Measurements from ENCODE around the gene PJVK.
"Not testable (repeated sequence)": the region's sequence is repeated elsewhere in the genome, so short reads cannot be mapped to it uniquely, and the experiment has no call there.

The PJVK gene

DNA sequence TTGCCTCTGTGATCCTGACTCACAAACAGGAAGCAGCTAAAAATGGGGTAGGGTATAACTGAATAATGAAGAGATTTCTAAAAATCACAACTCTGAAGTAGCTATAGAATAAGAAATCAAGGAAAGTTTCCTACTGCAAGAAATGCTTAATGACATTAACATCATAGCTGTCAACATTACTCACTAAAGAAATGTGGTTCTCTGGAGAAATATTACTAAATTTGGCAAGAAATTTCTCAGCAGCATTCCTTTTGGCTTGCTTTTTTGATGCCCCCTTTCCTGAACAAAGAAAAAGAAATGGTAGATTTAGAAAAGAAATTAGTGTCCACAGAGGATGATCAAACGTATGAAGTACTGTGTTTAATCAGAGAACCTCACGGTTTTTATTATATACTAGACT, 9.8 kb upstream of the PJVK start:
- no peaks in the 10 kb centered on the region for H3K9me3 ChIP-seq (ENCODE audit: insufficient read depth, low read depth, low read length)
- no peaks in the 10 kb centered on the region for H3K27me3 ChIP-seq (ENCODE audit: insufficient read depth, low read length)
- no peak overlapping the region for H3K27ac ChIP-seq (ENCODE audit: low read depth, low read length)
- no peak overlapping the region for H3K9ac ChIP-seq (ENCODE audit: low read depth, low read length)
- H3K4me1 ChIP-seq (ENCODE audit: insufficient read depth, low read length) = peaks cover 15% of the 10 kb centered on the region; the same call in 1 of the 2 replicates
- H3K4me3 ChIP-seq (ENCODE audit: low read length) = no peak overlapping the region
- 96% methylated on average over 2 of the region's 2 CpGs for WGBS
- peaks cover 96% of the 10 kb centered on the region for H3K36me3 ChIP-seq (ENCODE audit: insufficient read depth, low read length)

DNA sequence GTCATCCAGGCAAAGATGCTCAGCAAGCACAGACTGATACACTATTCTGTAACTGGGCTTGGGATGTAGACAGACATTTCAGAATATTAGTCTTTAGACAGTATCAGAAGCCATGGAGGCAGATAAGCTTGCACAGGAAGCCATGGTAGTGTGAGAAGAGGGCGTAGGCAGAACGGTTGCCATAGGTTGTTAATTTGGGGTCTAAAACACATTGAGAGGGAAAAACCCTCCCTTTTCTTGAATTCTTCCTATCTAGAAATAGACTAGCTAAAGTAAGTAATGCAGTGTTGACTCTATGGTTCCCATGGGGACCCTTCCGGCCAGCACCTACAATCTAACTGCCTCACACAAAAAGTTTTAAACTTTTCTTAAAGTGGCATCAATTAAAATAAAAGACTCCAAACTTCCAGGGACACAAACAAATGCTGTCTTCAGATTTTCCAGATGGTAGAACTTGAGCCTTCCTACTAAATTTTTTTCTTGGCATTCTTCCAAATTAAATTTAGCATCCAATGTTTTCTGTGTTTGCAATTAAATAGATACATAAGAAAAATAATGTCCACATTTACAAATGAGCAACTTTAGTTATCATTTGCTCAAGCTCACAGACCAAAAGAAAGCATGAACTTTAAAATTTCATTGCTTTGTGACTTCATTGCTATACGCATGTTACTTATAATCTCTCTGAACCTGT, 2.1 kb upstream of the PJVK start:
- no peak overlapping the region for H3K9ac ChIP-seq (ENCODE audit: low read depth, low read length)
- peaks cover 8% of the 10 kb centered on the region; the same call in 1 of the 2 replicates for H3K4me1 ChIP-seq (ENCODE audit: insufficient read depth, low read length)
- H3K27ac ChIP-seq (ENCODE audit: low read depth, low read length) = no peak overlapping the region
- H3K4me3 ChIP-seq (ENCODE audit: low read length) = peak overlapping the region; percentile 70
- H3K27me3 ChIP-seq (ENCODE audit: insufficient read depth, low read length) = no peaks in the 10 kb centered on the region
- peaks cover 56% of the 10 kb centered on the region for H3K36me3 ChIP-seq (ENCODE audit: insufficient read depth, low read length)
- 86% methylated on average over 3 of the region's 4 CpGs for WGBS
- no peaks in the 10 kb centered on the region for H3K9me3 ChIP-seq (ENCODE audit: insufficient read depth, low read depth, low read length)

DNA sequence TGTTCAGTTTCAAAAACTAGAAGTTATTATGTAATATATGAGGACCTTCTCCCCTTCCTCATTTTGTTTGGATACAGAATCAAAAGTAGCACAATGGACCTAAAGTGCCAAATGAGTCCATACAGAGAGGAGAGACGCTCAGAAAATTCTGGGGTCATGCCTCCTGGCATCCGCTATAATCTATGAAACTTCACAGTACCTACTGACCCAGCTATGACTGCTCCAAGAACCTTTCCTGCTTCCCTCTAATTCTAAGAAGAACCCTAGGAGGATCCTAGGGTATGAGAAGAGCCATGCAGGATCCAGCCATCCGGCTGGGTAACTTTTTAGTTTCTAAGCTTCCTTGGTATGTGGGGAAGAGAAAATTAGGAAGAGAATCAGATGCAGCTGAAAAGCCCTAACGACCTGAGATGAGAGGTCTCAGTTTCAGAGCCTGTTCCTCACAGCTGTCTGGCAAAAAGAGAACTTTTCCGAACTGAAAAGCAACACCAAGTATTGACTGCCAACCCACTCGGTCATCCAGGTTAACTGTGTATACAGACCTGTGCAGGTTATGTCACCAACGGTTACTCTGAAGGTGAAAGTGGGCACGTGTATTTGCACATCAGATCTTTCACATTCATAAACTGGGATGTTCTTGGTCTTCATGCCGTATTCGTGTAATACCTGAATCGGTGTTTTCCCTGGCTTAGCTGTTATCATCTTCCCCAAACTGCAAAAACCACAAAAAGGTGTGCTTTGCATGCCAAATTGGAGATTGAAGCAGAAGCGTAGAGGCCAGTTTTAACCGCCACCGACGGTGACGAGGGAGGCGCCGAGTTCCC, 1.3 kb upstream of the PJVK start:
- H3K27me3 ChIP-seq (ENCODE audit: insufficient read depth, low read length) = no peaks in the 10 kb centered on the region
- 24% methylated on average over 18 of the region's 18 CpGs for WGBS
- peak overlapping the region; percentile 99; the same call in 1 of the 2 replicates for H3K27ac ChIP-seq (ENCODE audit: low read depth, low read length)
- H3K9me3 ChIP-seq (ENCODE audit: insufficient read depth, low read depth, low read length) = no peaks in the 10 kb centered on the region
- H3K4me1 ChIP-seq (ENCODE audit: insufficient read depth, low read length) = peaks cover 8% of the 10 kb centered on the region; the same call in 1 of the 2 replicates
- H3K4me3 ChIP-seq (ENCODE audit: low read length) = peak overlapping the region; percentile 70
- peaks cover 48% of the 10 kb centered on the region for H3K36me3 ChIP-seq (ENCODE audit: insufficient read depth, low read length)
- peak overlapping the region; percentile 99 for H3K9ac ChIP-seq (ENCODE audit: low read depth, low read length)

DNA sequence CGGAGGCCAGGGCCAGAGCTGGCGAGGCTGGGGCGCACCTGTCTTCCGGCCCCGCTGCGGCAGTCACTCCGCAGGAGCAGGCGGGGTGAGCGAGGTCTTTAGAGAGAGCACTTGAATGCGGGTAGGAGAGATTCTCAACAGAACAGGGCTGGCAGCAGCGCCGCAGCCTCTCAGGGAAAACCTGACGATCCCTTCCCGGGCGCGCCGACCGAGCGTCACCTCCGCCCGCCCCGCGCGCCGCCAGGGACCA, 729 bp upstream of the PJVK start:
- H3K9me3 ChIP-seq (ENCODE audit: insufficient read depth, low read depth, low read length) = no peaks in the 10 kb centered on the region
- no peaks in the 10 kb centered on the region for H3K27me3 ChIP-seq (ENCODE audit: insufficient read depth, low read length)
- under 1% methylated on average over 25 of the region's 25 CpGs for WGBS
- peak overlapping the region; percentile 99 for H3K9ac ChIP-seq (ENCODE audit: low read depth, low read length)
- H3K4me1 ChIP-seq (ENCODE audit: insufficient read depth, low read length) = peaks cover 8% of the 10 kb centered on the region; the same call in 1 of the 2 replicates
- peak overlapping the region; percentile 99; the same call in 1 of the 2 replicates for H3K27ac ChIP-seq (ENCODE audit: low read depth, low read length)
- peaks cover 43% of the 10 kb centered on the region for H3K36me3 ChIP-seq (ENCODE audit: insufficient read depth, low read length)
- peak overlapping the region; percentile 70 for H3K4me3 ChIP-seq (ENCODE audit: low read length)

DNA sequence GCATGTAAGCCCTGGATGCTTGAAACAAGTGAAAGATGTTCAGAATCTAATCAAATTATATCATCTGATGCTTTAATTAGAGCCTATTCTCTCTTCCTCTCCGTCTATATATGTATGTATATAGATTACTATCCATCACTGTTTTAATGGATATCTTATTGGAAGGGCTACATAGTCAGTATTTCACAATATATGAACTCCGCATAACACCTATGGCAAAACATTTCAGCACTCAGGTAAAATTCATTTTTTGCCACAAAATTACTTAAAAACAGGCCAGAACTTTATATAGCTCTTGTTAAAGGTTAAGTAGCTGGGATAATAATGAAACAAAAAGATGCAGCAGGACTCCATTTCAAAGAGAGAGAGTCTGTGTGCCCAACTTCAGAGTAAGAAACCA, 1.2 kb downstream of the PJVK start:
- Histone ChIP-seq H3K27ac (ENCODE audit: low read depth, low read length) (no peak overlapping the region), H3K36me3 (ENCODE audit: insufficient read depth, low read length) (peaks cover 26% of the 10 kb centered on the region), H3K9ac (ENCODE audit: low read depth, low read length) (no peak overlapping the region), H3K27me3 (ENCODE audit: insufficient read depth, low read length) (no peaks in the 10 kb centered on the region), H3K4me3 (ENCODE audit: low read length) (no peak overlapping the region), H3K4me1 (ENCODE audit: insufficient read depth, low read length) (peaks cover 8% of the 10 kb centered on the region; the same call in 1 of the 2 replicates), H3K9me3 (ENCODE audit: insufficient read depth, low read depth, low read length) (no peaks in the 10 kb centered on the region)
- 93% methylated on average over 1 of the region's 2 CpGs for WGBS

DNA sequence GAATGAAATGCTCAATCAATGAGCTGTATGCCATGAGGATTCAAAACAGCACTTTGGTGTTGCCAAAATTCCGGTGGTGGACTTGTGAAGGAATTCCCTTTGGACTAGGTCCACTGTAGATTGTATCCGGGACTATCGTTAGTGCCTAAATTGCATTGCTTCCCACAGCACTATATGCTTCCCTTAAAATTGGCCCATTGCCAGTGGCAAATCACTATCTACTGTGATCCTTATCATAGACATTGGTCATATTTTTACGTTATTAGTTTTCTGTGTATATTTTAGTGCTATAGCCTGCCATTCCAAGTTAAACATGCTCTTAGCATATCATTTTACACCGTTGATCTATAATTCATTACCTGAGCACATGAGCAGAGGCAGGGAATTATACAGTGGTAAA, 1.7 kb downstream of the PJVK start:
- no peak overlapping the region for H3K27ac ChIP-seq (ENCODE audit: low read depth, low read length)
- peaks cover 21% of the 10 kb centered on the region for H3K36me3 ChIP-seq (ENCODE audit: insufficient read depth, low read length)
- H3K4me3 ChIP-seq (ENCODE audit: low read length) = no peak overlapping the region
- WGBS = 91% methylated on average over 4 of the region's 5 CpGs
- no peak overlapping the region for H3K9ac ChIP-seq (ENCODE audit: low read depth, low read length)
- no peaks in the 10 kb centered on the region for H3K27me3 ChIP-seq (ENCODE audit: insufficient read depth, low read length)
- peaks cover 8% of the 10 kb centered on the region; the same call in 1 of the 2 replicates for H3K4me1 ChIP-seq (ENCODE audit: insufficient read depth, low read length)
- H3K9me3 ChIP-seq (ENCODE audit: insufficient read depth, low read depth, low read length) = no peaks in the 10 kb centered on the region

DNA sequence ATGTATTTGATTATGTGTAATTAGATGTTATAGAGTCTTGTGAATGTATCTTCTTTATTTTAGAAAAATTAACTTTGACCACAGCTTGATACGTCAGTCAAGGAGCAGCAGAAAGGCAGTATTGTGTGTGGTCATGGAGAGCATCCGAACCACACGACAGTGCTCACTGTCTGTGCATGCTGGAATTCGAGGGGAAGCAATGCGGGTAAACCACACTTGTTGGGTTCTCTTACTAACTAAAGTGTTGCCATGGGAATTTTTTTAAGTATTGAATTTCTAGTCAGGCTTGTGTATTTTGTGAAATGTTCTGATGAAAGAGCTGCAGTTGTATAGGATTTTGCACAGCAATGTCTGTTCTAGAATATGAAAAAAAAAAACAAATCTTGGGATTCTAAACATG, 4.8 kb downstream of the PJVK start:
- Histone ChIP-seq H3K4me1 (ENCODE audit: insufficient read depth, low read length) (no peaks in the 10 kb centered on the region), H3K27ac (ENCODE audit: low read depth, low read length) (no peak overlapping the region), H3K9ac (ENCODE audit: low read depth, low read length) (no peak overlapping the region), H3K36me3 (ENCODE audit: insufficient read depth, low read length) (no peaks in the 10 kb centered on the region), H3K4me3 (ENCODE audit: low read length) (no peak overlapping the region), H3K9me3 (ENCODE audit: insufficient read depth, low read depth, low read length) (no peaks in the 10 kb centered on the region), H3K27me3 (ENCODE audit: insufficient read depth, low read length) (no peaks in the 10 kb centered on the region)
- 92% methylated on average over 5 of the region's 5 CpGs for WGBS

DNA sequence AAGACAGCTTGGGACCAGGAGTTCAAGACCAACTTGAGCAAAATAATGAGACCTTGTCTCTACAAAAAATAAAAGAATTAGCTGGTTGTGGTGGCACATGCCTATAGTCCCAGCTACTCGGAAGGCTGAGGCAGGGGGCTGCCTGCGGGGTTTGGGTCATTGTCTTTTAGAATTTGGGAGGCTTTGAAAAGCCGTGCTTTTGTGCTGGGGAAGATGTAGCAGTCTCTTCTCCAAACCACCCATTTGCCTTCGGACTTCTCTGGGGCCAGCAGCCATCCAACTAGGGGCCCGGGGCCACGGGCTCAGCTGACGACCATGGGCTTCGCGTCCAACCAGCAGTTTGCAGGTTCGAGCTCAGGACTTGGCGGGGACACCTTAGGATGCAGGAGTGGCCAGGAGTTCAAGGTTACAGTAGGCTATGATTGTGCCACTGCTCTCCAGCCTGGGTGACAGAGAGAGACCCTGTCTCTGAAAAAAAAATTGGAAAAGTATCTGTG, 6.3 kb downstream of the PJVK start:
- H3K9me3 ChIP-seq (ENCODE audit: insufficient read depth, low read depth, low read length) = no peaks in the 10 kb centered on the region
- H3K27ac ChIP-seq (ENCODE audit: low read depth, low read length) = no peak overlapping the region
- no peaks in the 10 kb centered on the region for H3K4me1 ChIP-seq (ENCODE audit: insufficient read depth, low read length)
- H3K4me3 ChIP-seq (ENCODE audit: low read length) = no peak overlapping the region
- WGBS = 84% methylated on average over 11 of the region's 11 CpGs
- H3K36me3 ChIP-seq (ENCODE audit: insufficient read depth, low read length) = no peaks in the 10 kb centered on the region
- no peak overlapping the region for H3K9ac ChIP-seq (ENCODE audit: low read depth, low read length)
- no peaks in the 10 kb centered on the region for H3K27me3 ChIP-seq (ENCODE audit: insufficient read depth, low read length)

DNA sequence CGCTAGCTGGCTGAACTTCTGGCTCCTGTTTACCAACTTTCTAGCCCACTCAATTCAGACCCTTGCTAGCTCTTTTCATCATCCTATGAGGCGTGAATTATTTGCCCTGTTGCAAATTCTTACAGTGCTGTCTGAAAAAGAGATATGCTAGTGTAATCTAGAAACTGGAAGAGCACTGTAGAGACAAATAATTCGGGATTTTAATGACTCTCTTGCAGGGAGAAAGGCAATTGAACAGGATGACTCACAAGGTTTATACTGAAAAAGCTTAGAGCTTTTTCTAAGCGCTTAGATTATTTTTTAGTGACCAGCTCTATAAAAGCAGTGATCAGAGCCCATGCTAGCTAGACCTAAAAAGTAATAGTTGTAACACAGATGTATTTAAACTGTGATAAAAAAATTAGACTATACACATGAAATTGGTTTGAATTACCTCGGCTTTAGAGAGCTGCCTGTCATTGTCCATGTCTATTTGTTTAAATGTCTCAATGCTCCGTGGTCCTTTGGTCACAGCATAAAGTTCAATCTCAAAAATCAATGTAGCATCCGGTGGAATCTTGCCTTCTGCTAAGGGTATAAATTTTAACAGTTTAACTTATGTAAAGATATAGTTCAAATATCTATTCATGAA, 18.2 kb downstream of the PJVK start:
- no peaks in the 10 kb centered on the region for H3K36me3 ChIP-seq (ENCODE audit: insufficient read depth, low read length)
- no peaks in the 10 kb centered on the region for H3K27me3 ChIP-seq (ENCODE audit: insufficient read depth, low read length)
- H3K4me3 ChIP-seq (ENCODE audit: low read length) = no peak overlapping the region
- H3K9ac ChIP-seq (ENCODE audit: low read depth, low read length) = no peak overlapping the region
- H3K27ac ChIP-seq (ENCODE audit: low read depth, low read length) = no peak overlapping the region
- WGBS = 91% methylated on average over 6 of the region's 7 CpGs
- peaks cover 3% of the 10 kb centered on the region; the same call in 1 of the 2 replicates for H3K4me1 ChIP-seq (ENCODE audit: insufficient read depth, low read length)
- H3K9me3 ChIP-seq (ENCODE audit: insufficient read depth, low read depth, low read length) = no peaks in the 10 kb centered on the region

DNA sequence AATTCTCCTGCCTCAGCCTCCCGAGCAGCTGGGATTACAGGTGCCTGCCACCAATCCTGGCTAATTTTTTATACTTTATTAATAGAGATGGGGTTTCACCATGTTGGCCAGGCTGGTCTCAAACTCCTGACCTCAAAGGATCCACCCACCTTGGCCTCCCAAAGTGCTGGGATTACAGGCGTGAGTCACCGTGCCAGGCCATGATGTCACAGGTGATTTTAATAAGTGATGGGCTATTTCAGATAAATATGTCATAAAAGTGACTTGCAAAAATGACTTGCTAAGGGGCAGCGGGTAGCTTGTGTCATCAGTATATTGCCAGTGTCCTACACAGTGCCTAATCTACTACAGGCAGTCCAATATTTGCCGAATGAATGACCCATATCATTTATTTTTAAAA, 20.1 kb downstream of the PJVK start:
- WGBS = 98% methylated on average over 4 of the region's 5 CpGs
- not testable (repeated sequence) for H3K9me3 ChIP-seq (ENCODE audit: insufficient read depth, low read depth, low read length); H3K27ac ChIP-seq (ENCODE audit: low read depth, low read length)

DNA sequence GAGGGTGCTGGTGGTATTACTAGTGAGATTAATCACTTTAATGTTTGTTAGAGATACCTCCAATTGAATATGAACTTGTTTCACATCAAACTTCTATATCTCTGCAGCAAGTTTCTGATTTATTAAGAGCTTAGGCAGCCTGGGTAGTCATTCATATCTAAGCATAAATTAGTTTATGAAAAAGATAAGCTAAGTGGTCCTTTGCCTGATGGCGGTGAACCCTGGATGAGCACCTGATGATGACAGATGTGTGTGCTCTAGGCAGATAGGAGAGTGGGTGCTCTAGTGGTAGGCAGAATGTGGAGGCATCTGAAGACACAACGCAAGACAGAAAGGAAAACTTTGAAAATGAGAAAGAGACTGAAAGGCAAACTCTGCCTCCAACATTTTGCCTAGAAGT, 22.2 kb downstream of the PJVK start:
- Histone ChIP-seq H3K36me3 (ENCODE audit: insufficient read depth, low read length) (no peaks in the 10 kb centered on the region), H3K4me3 (ENCODE audit: low read length) (no peak overlapping the region), H3K9me3 (ENCODE audit: insufficient read depth, low read depth, low read length) (no peaks in the 10 kb centered on the region), H3K27me3 (ENCODE audit: insufficient read depth, low read length) (no peaks in the 10 kb centered on the region), H3K27ac (ENCODE audit: low read depth, low read length) (no peak overlapping the region), H3K4me1 (ENCODE audit: insufficient read depth, low read length) (peaks cover 3% of the 10 kb centered on the region), H3K9ac (ENCODE audit: low read depth, low read length) (no peak overlapping the region)
- WGBS = 96% methylated on average over 2 of the region's 2 CpGs

More for the DNA sequence above, 20.1 kb downstream of the PJVK start:
- H3K27me3 ChIP-seq (ENCODE audit: insufficient read depth, low read length); H3K4me3 ChIP-seq (ENCODE audit: low read length); H3K36me3 ChIP-seq (ENCODE audit: insufficient read depth, low read length); H3K9ac ChIP-seq (ENCODE audit: low read depth, low read length); H3K4me1 ChIP-seq (ENCODE audit: insufficient read depth, low read length): not testable (repeated sequence)
